ENCODE data around the gene BYSL.

DNA sequence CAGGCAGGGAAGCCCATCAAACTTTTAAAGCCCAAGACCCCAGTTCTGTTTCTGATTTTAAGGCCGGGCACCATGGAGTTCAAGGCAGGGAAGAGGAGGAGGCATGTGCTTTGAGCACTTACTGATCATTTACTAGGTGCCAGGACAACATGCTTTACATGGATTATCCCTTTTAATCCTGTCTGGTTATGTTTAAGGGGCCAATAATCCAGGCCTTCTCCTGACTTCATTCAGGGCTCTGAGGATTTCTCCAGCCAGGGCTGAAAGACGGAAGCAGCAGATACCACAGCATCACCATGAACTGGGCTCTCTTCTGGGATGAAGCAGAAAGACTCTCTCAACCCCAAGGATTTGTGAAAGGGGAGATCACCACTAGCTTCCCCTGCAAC lies 16.2 kb downstream of the BYSL start:
- TF ChIP-seq TCF12 (IDR thresholded peaks at IDR 0.05; ENCODE audit: low read depth), result no peak
- TF ChIP-seq EP300 (IDR thresholded peaks at IDR 0.05; ENCODE audit: borderline replicate concordance), result no peak
- TF ChIP-seq, protein P1, sequence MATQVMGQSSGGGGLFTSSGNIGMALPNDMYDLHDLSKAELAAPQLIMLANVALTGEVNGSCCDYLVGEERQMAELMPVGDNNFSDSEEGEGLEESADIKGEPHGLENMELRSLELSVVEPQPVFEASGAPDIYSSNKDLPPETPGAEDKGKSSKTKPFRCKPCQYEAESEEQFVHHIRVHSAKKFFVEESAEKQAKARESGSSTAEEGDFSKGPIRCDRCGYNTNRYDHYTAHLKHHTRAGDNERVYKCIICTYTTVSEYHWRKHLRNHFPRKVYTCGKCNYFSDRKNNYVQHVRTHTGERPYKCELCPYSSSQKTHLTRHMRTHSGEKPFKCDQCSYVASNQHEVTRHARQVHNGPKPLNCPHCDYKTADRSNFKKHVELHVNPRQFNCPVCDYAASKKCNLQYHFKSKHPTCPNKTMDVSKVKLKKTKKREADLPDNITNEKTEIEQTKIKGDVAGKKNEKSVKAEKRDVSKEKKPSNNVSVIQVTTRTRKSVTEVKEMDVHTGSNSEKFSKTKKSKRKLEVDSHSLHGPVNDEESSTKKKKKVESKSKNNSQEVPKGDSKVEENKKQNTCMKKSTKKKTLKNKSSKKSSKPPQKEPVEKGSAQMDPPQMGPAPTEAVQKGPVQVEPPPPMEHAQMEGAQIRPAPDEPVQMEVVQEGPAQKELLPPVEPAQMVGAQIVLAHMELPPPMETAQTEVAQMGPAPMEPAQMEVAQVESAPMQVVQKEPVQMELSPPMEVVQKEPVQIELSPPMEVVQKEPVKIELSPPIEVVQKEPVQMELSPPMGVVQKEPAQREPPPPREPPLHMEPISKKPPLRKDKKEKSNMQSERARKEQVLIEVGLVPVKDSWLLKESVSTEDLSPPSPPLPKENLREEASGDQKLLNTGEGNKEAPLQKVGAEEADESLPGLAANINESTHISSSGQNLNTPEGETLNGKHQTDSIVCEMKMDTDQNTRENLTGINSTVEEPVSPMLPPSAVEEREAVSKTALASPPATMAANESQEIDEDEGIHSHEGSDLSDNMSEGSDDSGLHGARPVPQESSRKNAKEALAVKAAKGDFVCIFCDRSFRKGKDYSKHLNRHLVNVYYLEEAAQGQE (IDR thresholded peaks at IDR 0.05; ENCODE audit: low read depth), result no peak
- no peak for TF ChIP-seq CREB1 (IDR thresholded peaks at IDR 0.05; ENCODE audit: low read depth)
- no peak for TF ChIP-seq TEAD4 (IDR thresholded peaks at IDR 0.05)

Measured in Ishikawa (cell line).